Measurements from ENCODE around the gene CRACR2A. TPM values are rescaled to one million over a fixed set of nuclear protein-coding genes. Genes with fewer than 3 reads are reported as not detected.
A peak's percentile ranks its signal among the peaks of the same experiment; 100 is the strongest.

CRACR2A gene
- total and polyA plus RNA-seq, 5 experiments from 2014 or later: 7.7 to 26.3 (median 17.2) TPM

- peaks cover 0 to 2% (median 0%) of the 10 kb centered on the region in 3 donors for H3K36me3 Mint-ChIP-seq
- no peaks in the 10 kb centered on the region for H3K27me3 Mint-ChIP-seq
- no peaks in the 10 kb centered on the region for H3K9me3 Mint-ChIP-seq
- DNase-seq: no peak
- POLR2A ChIA-PET: no interaction called here
- no peak for ATAC-seq
- peaks cover 0 to 8% (median 4%) of the 10 kb centered on the region in 4 donors for H3K4me1 Mint-ChIP-seq
- H3K27ac Mint-ChIP-seq: no peak overlapping the region
- no peak overlapping the region for H3K4me3 Mint-ChIP-seq
Observed at GRCh38 chr12:3771853-3772252, 18.9 kb upstream of the CRACR2A start.

- Mint-ChIP-seq H3K27ac (no peak overlapping the region), H3K4me1 (peaks cover 0 to 8% (median 5%) of the 10 kb centered on the region in 4 donors), H3K27me3 (no peaks in the 10 kb centered on the region), H3K9me3 (no peaks in the 10 kb centered on the region), H3K36me3 (peaks cover 0 to 4% (median 0%) of the 10 kb centered on the region in 3 donors), H3K4me3 (no peak overlapping the region)
- ATAC-seq: no peak
- DNase-seq: no peak
- POLR2A ChIA-PET: no interaction called here
Observed at GRCh38 chr12:3770891-3771290, 18.0 kb upstream of the CRACR2A start.

- H3K4me3 Mint-ChIP-seq: no peak overlapping the region
- DNase-seq: no peak
- H3K27ac Mint-ChIP-seq: no peak overlapping the region
- ATAC-seq: no peak
- peaks cover 0 to 4% (median 2%) of the 10 kb centered on the region in 3 donors for H3K36me3 Mint-ChIP-seq
- H3K9me3 Mint-ChIP-seq: no peaks in the 10 kb centered on the region
- POLR2A ChIA-PET: no interaction called here
- peaks cover 0 to 8% (median 5%) of the 10 kb centered on the region in 4 donors for H3K4me1 Mint-ChIP-seq
- no peaks in the 10 kb centered on the region for H3K27me3 Mint-ChIP-seq
Observed at GRCh38 chr12:3768911-3769447, 16.1 kb upstream of the CRACR2A start.

- peaks cover 3 to 9% (median 7%) of the 10 kb centered on the region in 4 donors for H3K4me1 Mint-ChIP-seq
- H3K27ac Mint-ChIP-seq: peak overlapping the region in 1 of 10 donors; percentile 19
- no peaks in the 10 kb centered on the region for H3K27me3 Mint-ChIP-seq
- H3K36me3 Mint-ChIP-seq: peaks cover 0 to 10% (median 3%) of the 10 kb centered on the region in 3 donors
- POLR2A ChIA-PET: no interaction called here
- ATAC-seq: no peak
- DNase-seq: no peak
- H3K4me3 Mint-ChIP-seq: no peak overlapping the region
- H3K9me3 Mint-ChIP-seq: no peaks in the 10 kb centered on the region
Observed at GRCh38 chr12:3761116-3761735, 8.3 kb upstream of the CRACR2A start.

GRCh38 chr12:3759878-3760277, 7.0 kb upstream of the CRACR2A start:
- Mint-ChIP-seq H3K4me3 (no peak overlapping the region), H3K27ac (no peak overlapping the region), H3K9me3 (no peaks in the 10 kb centered on the region), H3K36me3 (peaks cover 0 to 8% (median 3%) of the 10 kb centered on the region in 3 donors), H3K27me3 (no peaks in the 10 kb centered on the region), H3K4me1 (peaks cover 5 to 19% (median 10%) of the 10 kb centered on the region in 4 donors)
- ATAC-seq (no peak), DNase-seq (no peak)
- POLR2A ChIA-PET: no interaction called here

- no peak overlapping the region for H3K4me3 Mint-ChIP-seq
- POLR2A ChIA-PET: no interaction called here
- no peaks in the 10 kb centered on the region for H3K27me3 Mint-ChIP-seq
- peaks cover 0 to 8% (median 0%) of the 10 kb centered on the region in 3 donors for H3K36me3 Mint-ChIP-seq
- no peaks in the 10 kb centered on the region for H3K9me3 Mint-ChIP-seq
- ATAC-seq: no peak
- H3K27ac Mint-ChIP-seq: peak overlapping the region in 3 of 10 donors; percentile 71 to 100 (median 91)
- no peak for DNase-seq
- H3K4me1 Mint-ChIP-seq: peaks cover 17 to 35% (median 32%) of the 10 kb centered on the region in 4 donors
Observed at GRCh38 chr12:3757261-3757660, 4.4 kb upstream of the CRACR2A start.

GRCh38 chr12:3755898-3756297, 3.0 kb upstream of the CRACR2A start:
- Mint-ChIP-seq H3K27ac (peak overlapping the region; percentile 35 to 100 (median 74)), H3K9me3 (no peaks in the 10 kb centered on the region), H3K4me1 (peaks cover 29 to 49% (median 45%) of the 10 kb centered on the region in 4 donors), H3K27me3 (no peaks in the 10 kb centered on the region), H3K36me3 (peaks cover 0 to 6% (median 0%) of the 10 kb centered on the region in 3 donors), H3K4me3 (no peak overlapping the region)
- DNase-seq (no peak), ATAC-seq (no peak)
- POLR2A ChIA-PET: no interaction called here

GRCh38 chr12:3753544-3754284, 805 bp upstream of the CRACR2A start:
- Mint-ChIP-seq H3K36me3 (no peaks in the 10 kb centered on the region), H3K27ac (peak overlapping the region; percentile 92 to 100 (median 98)), H3K4me1 (peaks cover 38 to 68% (median 62%) of the 10 kb centered on the region in 4 donors), H3K9me3 (no peaks in the 10 kb centered on the region), H3K4me3 (peak overlapping the region; percentile 79 to 97 (median 94)), H3K27me3 (no peaks in the 10 kb centered on the region)
- POLR2A ChIA-PET: interaction anchor here (0.6 to 1.3 kb wide), 9 partner anchors 15 to 568 kb away, joined by 3 to 5 read pairs (median 4); partner anchors contain the start of genes PARP11 and TIGAR
- ATAC-seq (no peak), DNase-seq (peak in 1 of 10 donors; percentile 12)

GRCh38 chr12:3752096-3752709, 706 bp downstream of the CRACR2A start:
- peak; percentile 32 to 82 (median 70) for DNase-seq
- H3K4me1 Mint-ChIP-seq: peaks cover 42 to 81% (median 71%) of the 10 kb centered on the region in 4 donors
- H3K27ac Mint-ChIP-seq: peak overlapping the region; percentile 92 to 100 (median 98)
- H3K9me3 Mint-ChIP-seq: no peaks in the 10 kb centered on the region
- H3K27me3 Mint-ChIP-seq: no peaks in the 10 kb centered on the region
- POLR2A ChIA-PET: interaction anchor here (0.6 to 1.3 kb wide), 7 partner anchors 14 to 569 kb away, joined by 3 to 5 read pairs (median 3); partner anchors contain the start of genes PARP11 and TIGAR
- H3K36me3 Mint-ChIP-seq: peaks cover 0 to 4% (median 0%) of the 10 kb centered on the region in 3 donors
- ATAC-seq: peak; percentile 75
- H3K4me3 Mint-ChIP-seq: peak overlapping the region; percentile 79 to 97 (median 94)

- H3K36me3 Mint-ChIP-seq: peaks cover 0 to 11% (median 2%) of the 10 kb centered on the region in 3 donors
- H3K27ac Mint-ChIP-seq: peak overlapping the region; percentile 92 to 100 (median 98)
- no peak for ATAC-seq
- POLR2A ChIA-PET: interaction anchor here (0.6 to 1.0 kb wide), 2 partner anchors 23 to 787 kb away, joined by 3 read pairs; partner anchors contain the start of gene RAD51AP1
- peak overlapping the region; percentile 79 to 97 (median 94) for H3K4me3 Mint-ChIP-seq
- H3K9me3 Mint-ChIP-seq: peaks cover 0 to under 1% (median 0%) of the 10 kb centered on the region in 9 donors
- peak in 1 of 10 donors; percentile 10 for DNase-seq
- H3K4me1 Mint-ChIP-seq: peaks cover 41 to 84% (median 69%) of the 10 kb centered on the region in 4 donors
- H3K27me3 Mint-ChIP-seq: no peaks in the 10 kb centered on the region
Observed at GRCh38 chr12:3751151-3752095, 1.5 kb downstream of the CRACR2A start.

- DNase-seq (no peak), ATAC-seq (no peak)
- H3K4me3 Mint-ChIP-seq: peak overlapping the region in 7 of 10 donors; percentile 4 to 96 (median 88)
- POLR2A ChIA-PET: interaction anchor here (1.0 kb wide), 1 partner anchor 788 kb away, joined by 3 read pairs; the partner anchor contains the start of gene RAD51AP1
- peaks cover 0 to 2% (median 0%) of the 10 kb centered on the region in 9 donors for H3K9me3 Mint-ChIP-seq
- peaks cover 39 to 83% (median 73%) of the 10 kb centered on the region in 4 donors for H3K4me1 Mint-ChIP-seq
- peaks cover 0 to 18% (median 8%) of the 10 kb centered on the region in 3 donors for H3K36me3 Mint-ChIP-seq
- H3K27me3 Mint-ChIP-seq: no peaks in the 10 kb centered on the region
- peak overlapping the region; percentile 92 to 100 (median 98) for H3K27ac Mint-ChIP-seq
Observed at GRCh38 chr12:3750616-3751015, 2.3 kb downstream of the CRACR2A start.
